Smooth muscle cell (in vitro differentiated cells): Measurements from ENCODE around the gene METRNL. TPM values are rescaled to one million over a fixed set of nuclear protein-coding genes. Genes with fewer than 3 reads are reported as not detected.
"Not testable (repeated sequence)": the region's sequence is repeated elsewhere in the genome, so short reads cannot be mapped to it uniquely, and the experiment has no call there.

Source experiments
- DNase-seq: peaks from one replicate; lab custom pipeline; 2025; ENCODE audit not compliant: unreplicated experiment; lab: John Stamatoyannopoulos, UW
- H2AFZ ChIP-seq: fragments of 200-600 bp; sonication (generic); 2 replicates; pipeline ENCODE4 v1.6.0; 2016; ENCODE audit warnings: antibody characterized with exemption, low read depth, mild to moderate bottlenecking
- H3F3A ChIP-seq: fragments of 200-600 bp; sonication (generic); 2 replicates; pipeline ENCODE4 v1.6.0; 2017; ENCODE audit warnings: antibody characterized with exemption, low read depth
- H3K27ac ChIP-seq: fragments of 200-600 bp; sonication (generic); 2 replicates; pipeline ENCODE4 v1.5.1; 2016; ENCODE audit warnings: low read depth, mild to moderate bottlenecking
- H3K27me3 ChIP-seq: fragments of 200-600 bp; sonication (generic); 2 replicates; pipeline ENCODE4 v1.6.1; 2016; ENCODE audit warnings: low read depth, mild to moderate bottlenecking
- H3K36me3 ChIP-seq: fragments of 200-600 bp; sonication (generic); 2 replicates; pipeline ENCODE4 v1.5.1; 2016; ENCODE audit warnings: low read depth
- H3K4me1 ChIP-seq: fragments of 200-600 bp; sonication (generic); 2 replicates; pipeline ENCODE4 v1.5.1; 2016; ENCODE audit warnings: low read depth
- H3K4me2 ChIP-seq: fragments of 200-600 bp; sonication (generic); 2 replicates; pipeline ENCODE4 v1.6.0; 2016; ENCODE audit warnings: mild to moderate bottlenecking
- H3K4me3 ChIP-seq: fragments of 200-600 bp; sonication (generic); 2 replicates; pipeline ENCODE4 v1.5.1; 2016; ENCODE audit warnings: mild to moderate bottlenecking
- H3K79me2 ChIP-seq: fragments of 200-600 bp; sonication (generic); 2 replicates; pipeline ENCODE4 v1.6.0; 2016; ENCODE audit warnings: low read depth, mild to moderate bottlenecking
- H3K9ac ChIP-seq: fragments of 200-600 bp; sonication (generic); 2 replicates; pipeline ENCODE4 v1.6.0; 2016; ENCODE audit warnings: low read depth
- H3K9me3 ChIP-seq: fragments of 200-600 bp; sonication (generic); replicated peaks from 2 replicates; pipeline ENCODE4 v1.5.1; 2016; ENCODE audit warnings: low read depth
- H4K20me1 ChIP-seq: fragments of 200-600 bp; sonication (generic); 2 replicates; pipeline ENCODE4 v1.6.0; 2016; ENCODE audit warnings: low read depth
- WGBS: methylation state at CpG from one replicate; pipeline ENCODE4 v1.1.7; 2016; ENCODE audit warnings: low lambda C conversion rate; 5-methylcytosine and 5-hydroxymethylcytosine counted together
- polyA plus RNA-seq: library from polyadenylated mRNA; unstranded; fragments of >200 nt; fragmentation: Nextera tagmentation; extraction: Ambion mirVana; gene quantifications from 2 replicates; pipeline ENCODE4 v1.2.1, GENCODE V29; 2016
- total RNA-seq: library from RNA; depleted of rRNA; stranded (reverse); fragments of >200 nt; gene quantifications from 2 replicates; pipeline ENCODE4 v1.2.3, GENCODE V29; 2014
- TF ChIP-seq, protein P1 (sequence below): fragments of 200-600 bp; sonication (generic); IDR thresholded peaks from 2 replicates; pipeline ENCODE4 v1.5.1; 2017; ENCODE audit warnings: borderline replicate concordance, mild to moderate bottlenecking, antibody characterized with exemption; ENCODE audit not compliant: insufficient read depth, poor library complexity, severe bottlenecking

METRNL gene
- total and polyA plus RNA-seq, 2 experiments from 2014 or later = 55.6 to 98.1 TPM

DNA sequence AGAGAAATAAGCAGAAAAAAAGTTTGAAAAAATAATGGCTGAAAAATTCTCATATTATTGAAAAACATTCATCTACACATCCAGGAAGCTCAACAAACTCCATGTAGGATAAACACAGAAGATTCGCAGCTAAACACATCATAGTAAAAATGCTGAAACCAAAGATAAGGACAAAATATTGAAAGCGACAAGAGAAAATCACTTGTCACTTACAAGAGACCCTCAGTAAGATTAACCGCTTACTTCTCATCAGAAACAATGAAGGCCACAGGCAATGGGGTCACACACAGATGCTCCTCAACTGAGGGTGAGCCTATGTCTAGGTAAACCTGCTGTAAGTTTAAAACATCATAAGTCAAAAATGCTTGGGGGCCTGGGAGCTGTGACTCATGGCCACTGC is 38.1 kb upstream of the METRNL start:
- Histone ChIP-seq H3K79me2 (no peaks in the 10 kb centered on the region), H4K20me1 (no peaks in the 10 kb centered on the region), H3K9ac (no peak overlapping the region), H3K27me3 (no peaks in the 10 kb centered on the region), H2AFZ (no peak overlapping the region), H3K27ac (no peak overlapping the region), H3K36me3 (peaks cover 19% of the 10 kb centered on the region), H3K9me3 (peaks cover 17% of the 10 kb centered on the region), H3K4me3 (no peak overlapping the region), H3K4me1 (no peaks in the 10 kb centered on the region), H3K4me2 (no peak overlapping the region), H3F3A (no peaks in the 10 kb centered on the region)
- TF ChIP-seq, protein P1, sequence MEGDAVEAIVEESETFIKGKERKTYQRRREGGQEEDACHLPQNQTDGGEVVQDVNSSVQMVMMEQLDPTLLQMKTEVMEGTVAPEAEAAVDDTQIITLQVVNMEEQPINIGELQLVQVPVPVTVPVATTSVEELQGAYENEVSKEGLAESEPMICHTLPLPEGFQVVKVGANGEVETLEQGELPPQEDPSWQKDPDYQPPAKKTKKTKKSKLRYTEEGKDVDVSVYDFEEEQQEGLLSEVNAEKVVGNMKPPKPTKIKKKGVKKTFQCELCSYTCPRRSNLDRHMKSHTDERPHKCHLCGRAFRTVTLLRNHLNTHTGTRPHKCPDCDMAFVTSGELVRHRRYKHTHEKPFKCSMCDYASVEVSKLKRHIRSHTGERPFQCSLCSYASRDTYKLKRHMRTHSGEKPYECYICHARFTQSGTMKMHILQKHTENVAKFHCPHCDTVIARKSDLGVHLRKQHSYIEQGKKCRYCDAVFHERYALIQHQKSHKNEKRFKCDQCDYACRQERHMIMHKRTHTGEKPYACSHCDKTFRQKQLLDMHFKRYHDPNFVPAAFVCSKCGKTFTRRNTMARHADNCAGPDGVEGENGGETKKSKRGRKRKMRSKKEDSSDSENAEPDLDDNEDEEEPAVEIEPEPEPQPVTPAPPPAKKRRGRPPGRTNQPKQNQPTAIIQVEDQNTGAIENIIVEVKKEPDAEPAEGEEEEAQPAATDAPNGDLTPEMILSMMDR = no peak
- no peak for DNase-seq
- 98% methylated on average over 3 of the region's 3 CpGs for WGBS

GRCh38 chr17:83042522-83043158 is 36.8 kb upstream of the METRNL start:
- no peak overlapping the region for H3K9ac ChIP-seq
- no peak overlapping the region for H3K4me2 ChIP-seq
- TF ChIP-seq, protein P1 = no peak
- no peak overlapping the region for H3K27ac ChIP-seq
- no peak overlapping the region for H3K4me3 ChIP-seq
- no peaks in the 10 kb centered on the region for H4K20me1 ChIP-seq
- no peak for DNase-seq
- H3F3A ChIP-seq = no peaks in the 10 kb centered on the region
- H3K27me3 ChIP-seq = no peaks in the 10 kb centered on the region
- peaks cover 17% of the 10 kb centered on the region for H3K9me3 ChIP-seq
- no peaks in the 10 kb centered on the region for H3K4me1 ChIP-seq
- no peaks in the 10 kb centered on the region for H3K79me2 ChIP-seq
- 98% methylated on average over 8 of the region's 8 CpGs for WGBS
- H2AFZ ChIP-seq = no peak overlapping the region
- H3K36me3 ChIP-seq = peaks cover 19% of the 10 kb centered on the region

DNA sequence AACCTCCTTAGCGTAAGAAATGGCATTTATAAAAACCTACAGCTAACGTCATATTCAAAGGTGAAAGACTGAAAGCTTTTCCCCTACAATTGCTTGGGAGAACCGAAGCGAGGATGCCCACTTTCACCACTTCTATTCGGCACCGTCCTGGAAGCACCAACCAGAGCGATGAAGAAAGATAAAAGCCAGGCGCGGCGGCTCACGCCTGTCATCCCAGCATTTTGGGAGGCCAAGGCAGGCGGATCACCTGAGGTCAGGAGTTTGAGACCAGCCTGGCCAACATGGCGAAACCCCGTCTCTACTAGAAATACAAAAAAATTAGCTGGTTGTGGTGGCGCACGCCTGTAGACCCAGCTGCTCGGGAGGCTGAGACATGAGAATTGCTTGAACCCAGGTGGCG is 34.9 kb upstream of the METRNL start:
- H3K27ac ChIP-seq, H3K79me2 ChIP-seq, H3F3A ChIP-seq, H3K4me1 ChIP-seq, H3K4me3 ChIP-seq, H3K27me3 ChIP-seq, H3K4me2 ChIP-seq, DNase-seq, H4K20me1 ChIP-seq, H2AFZ ChIP-seq, H3K9ac ChIP-seq: not testable (repeated sequence)
- Histone ChIP-seq H3K9me3 (peaks cover 17% of the 10 kb centered on the region), H3K36me3 (peaks cover 19% of the 10 kb centered on the region)
- WGBS = 96% methylated on average over 18 of the region's 18 CpGs

- TF ChIP-seq, protein P1 = no peak
- H3F3A ChIP-seq = peaks cover 15% of the 10 kb centered on the region
- H3K79me2 ChIP-seq = no peaks in the 10 kb centered on the region
- peaks cover 14% of the 10 kb centered on the region for H3K36me3 ChIP-seq
- H4K20me1 ChIP-seq = no peaks in the 10 kb centered on the region
- 96% methylated on average over 12 of the region's 12 CpGs for WGBS
- no peak overlapping the region for H3K4me3 ChIP-seq
- peaks cover 9% of the 10 kb centered on the region for H3K9me3 ChIP-seq
- H2AFZ ChIP-seq = no peak overlapping the region
- H3K27ac ChIP-seq = no peak overlapping the region
- H3K4me2 ChIP-seq = no peak overlapping the region
- H3K9ac ChIP-seq = no peak overlapping the region
- no peak for DNase-seq
- no peaks in the 10 kb centered on the region for H3K27me3 ChIP-seq
- no peaks in the 10 kb centered on the region for H3K4me1 ChIP-seq
Measured at GRCh38 chr17:83046448-83047181, 32.8 kb upstream of the METRNL start.
